Ectodermal cell (in vitro differentiated cells): ENCODE data around the gene TEX261.

Experiments used
- H3K27ac ChIP-seq: 2 replicates; pipeline ENCODE4 v1.7.0; 2013; ENCODE audit warnings: mild to moderate bottlenecking, low read depth, low read length; ENCODE audit not compliant: insufficient read depth, poor library complexity, severe bottlenecking
- H3K27me3 ChIP-seq: 2 replicates; pipeline ENCODE4 v1.7.0; 2013; ENCODE audit warnings: mild to moderate bottlenecking, low read length; ENCODE audit not compliant: insufficient read depth, control insufficient read depth, poor library complexity, severe bottlenecking
- H3K36me3 ChIP-seq: one replicate; pipeline ENCODE4 v1.7.0; 2013; ENCODE audit warnings: low read length; ENCODE audit not compliant: control insufficient read depth, insufficient read depth
- H3K4me1 ChIP-seq: one replicate; pipeline ENCODE4 v1.7.0; 2013; ENCODE audit warnings: low read length; ENCODE audit not compliant: control insufficient read depth, insufficient read depth
- H3K4me3 ChIP-seq: 2 replicates; pipeline ENCODE4 v1.7.0; 2013; ENCODE audit warnings: low read depth, low read length, control low read depth; ENCODE audit not compliant: insufficient read depth
- H3K9me3 ChIP-seq: 2 replicates; pipeline ENCODE4 v1.7.0; 2013; ENCODE audit warnings: mild to moderate bottlenecking, low read length, moderate library complexity; ENCODE audit not compliant: control insufficient read depth
- WGBS, 2 experiments: methylation state at CpG; one replicate each; pipeline ENCODE4 v1.1.7; 2013; ENCODE audit warnings: missing lambda C conversion rate in 2 of 2; 5-methylcytosine and 5-hydroxymethylcytosine counted together

Gene TEX261

GRCh38 chr2:70988726-70989648 lies 5.7 kb downstream of the TEX261 start:
- WGBS, 2 experiments: 89% methylated on average over 16 of the region's 16 CpGs

GRCh38 chr2:70988151-70988550 lies 6.5 kb downstream of the TEX261 start:
- no peak overlapping the region for H3K4me3 ChIP-seq
- no peaks in the 10 kb centered on the region for H3K27me3 ChIP-seq
- no peak overlapping the region for H3K27ac ChIP-seq
- no peaks in the 10 kb centered on the region for H3K9me3 ChIP-seq
- H3K4me1 ChIP-seq: peaks cover 6% of the 10 kb centered on the region
- WGBS, 2 experiments: 89 to 94% methylated on average over 4 of the region's 4 CpGs
- H3K36me3 ChIP-seq: peaks cover 9% of the 10 kb centered on the region

More at GRCh38 chr2:70988726-70989648, 5.7 kb downstream of the TEX261 start:
- Histone ChIP-seq H3K36me3 (peaks cover 9% of the 10 kb centered on the region), H3K9me3 (no peaks in the 10 kb centered on the region), H3K4me1 (peaks cover 14% of the 10 kb centered on the region), H3K27me3 (no peaks in the 10 kb centered on the region), H3K4me3 (no peak overlapping the region), H3K27ac (no peak overlapping the region)

DNA sequence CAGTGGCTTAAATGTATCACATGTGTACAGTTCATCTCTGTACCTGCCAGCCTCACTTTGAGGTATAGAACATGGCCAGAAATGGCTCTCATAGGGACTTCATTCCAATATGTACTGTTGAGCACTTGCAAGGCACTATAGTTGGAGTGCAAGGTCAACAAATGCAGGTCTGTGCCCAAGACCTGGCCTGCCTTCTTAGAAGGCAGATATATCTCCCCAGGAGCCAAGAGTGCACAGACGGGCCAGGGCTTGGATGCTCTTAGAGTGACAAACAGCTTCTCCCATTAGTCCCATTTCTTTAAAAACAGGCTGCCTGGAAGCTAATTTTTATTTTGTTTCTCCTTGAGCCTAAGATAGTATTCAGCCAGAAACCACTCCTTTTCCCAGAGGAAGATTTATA lies 7.3 kb downstream of the TEX261 start:
- H3K4me3 ChIP-seq: no peak overlapping the region
- no peak overlapping the region for H3K27ac ChIP-seq
- peaks cover 9% of the 10 kb centered on the region for H3K36me3 ChIP-seq
- no peaks in the 10 kb centered on the region for H3K27me3 ChIP-seq
- 0% methylated on average over 1 of the region's 1 CpG for WGBS, 2 experiments
- peaks cover 5% of the 10 kb centered on the region for H3K4me1 ChIP-seq
- no peaks in the 10 kb centered on the region for H3K9me3 ChIP-seq

- Histone ChIP-seq H3K36me3 (peaks cover 9% of the 10 kb centered on the region), H3K27ac (no peak overlapping the region), H3K4me1 (peaks cover 5% of the 10 kb centered on the region), H3K4me3 (no peak overlapping the region), H3K9me3 (no peaks in the 10 kb centered on the region), H3K27me3 (no peaks in the 10 kb centered on the region)
- 92 to 95% methylated on average over 4 of the region's 4 CpGs for WGBS, 2 experiments
These were observed 8.0 kb downstream of the TEX261 start for GRCh38 chr2:70986499-70987189.

- WGBS, 2 experiments: 92 to 95% methylated on average over 1 of the region's 1 CpG
- Histone ChIP-seq H3K4me3 (no peak overlapping the region), H3K27me3 (no peaks in the 10 kb centered on the region), H3K36me3 (peaks cover 9% of the 10 kb centered on the region), H3K4me1 (peaks cover 5% of the 10 kb centered on the region), H3K27ac (no peak overlapping the region), H3K9me3 (no peaks in the 10 kb centered on the region)
These were observed 8.7 kb downstream of the TEX261 start for GRCh38 chr2:70985956-70986355.

DNA sequence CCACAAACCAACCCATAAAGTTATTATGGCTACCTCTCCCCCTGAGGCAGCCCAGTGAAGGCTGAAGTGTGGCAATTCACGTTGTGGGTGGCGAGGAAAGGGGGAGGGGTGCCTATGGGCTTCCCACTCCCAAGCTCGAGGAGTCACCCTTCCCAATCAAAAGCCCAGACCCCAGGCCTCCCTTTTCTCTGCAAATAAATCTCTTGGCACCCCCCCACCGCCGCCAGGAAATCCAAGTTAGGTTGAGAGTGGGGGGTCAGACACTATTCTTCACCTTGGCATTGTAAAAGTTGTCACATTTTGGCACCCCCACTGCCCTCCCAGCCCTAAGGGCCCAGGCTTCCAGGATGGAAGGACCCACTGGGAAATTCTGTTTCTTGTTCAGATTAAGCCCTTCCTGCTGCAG lies 9.4 kb downstream of the TEX261 start:
- H3K27me3 ChIP-seq: no peaks in the 10 kb centered on the region
- no peak overlapping the region for H3K27ac ChIP-seq
- WGBS, 2 experiments: 73 to 74% methylated on average over 5 of the region's 5 CpGs
- no peak overlapping the region for H3K4me3 ChIP-seq
- H3K9me3 ChIP-seq: no peaks in the 10 kb centered on the region
- H3K36me3 ChIP-seq: peaks cover 9% of the 10 kb centered on the region
- peaks cover 5% of the 10 kb centered on the region for H3K4me1 ChIP-seq

GRCh38 chr2:70984576-70985282 lies 9.9 kb downstream of the TEX261 start:
- H3K4me3 ChIP-seq: no peak overlapping the region
- H3K4me1 ChIP-seq: peaks cover 5% of the 10 kb centered on the region
- 39% methylated on average over 32 of the region's 32 CpGs for WGBS, 2 experiments
- no peaks in the 10 kb centered on the region for H3K9me3 ChIP-seq
- no peak overlapping the region for H3K27ac ChIP-seq
- peaks cover 9% of the 10 kb centered on the region for H3K36me3 ChIP-seq
- H3K27me3 ChIP-seq: peaks cover 3% of the 10 kb centered on the region

GRCh38 chr2:70984228-70984575 lies 10.5 kb downstream of the TEX261 start:
- Histone ChIP-seq H3K4me3 (no peak overlapping the region), H3K27ac (no peak overlapping the region), H3K27me3 (peaks cover 8% of the 10 kb centered on the region), H3K9me3 (no peaks in the 10 kb centered on the region), H3K4me1 (peaks cover 5% of the 10 kb centered on the region), H3K36me3 (peaks cover 9% of the 10 kb centered on the region)
- 87 to 91% methylated on average over 3 of the region's 3 CpGs for WGBS, 2 experiments

DNA sequence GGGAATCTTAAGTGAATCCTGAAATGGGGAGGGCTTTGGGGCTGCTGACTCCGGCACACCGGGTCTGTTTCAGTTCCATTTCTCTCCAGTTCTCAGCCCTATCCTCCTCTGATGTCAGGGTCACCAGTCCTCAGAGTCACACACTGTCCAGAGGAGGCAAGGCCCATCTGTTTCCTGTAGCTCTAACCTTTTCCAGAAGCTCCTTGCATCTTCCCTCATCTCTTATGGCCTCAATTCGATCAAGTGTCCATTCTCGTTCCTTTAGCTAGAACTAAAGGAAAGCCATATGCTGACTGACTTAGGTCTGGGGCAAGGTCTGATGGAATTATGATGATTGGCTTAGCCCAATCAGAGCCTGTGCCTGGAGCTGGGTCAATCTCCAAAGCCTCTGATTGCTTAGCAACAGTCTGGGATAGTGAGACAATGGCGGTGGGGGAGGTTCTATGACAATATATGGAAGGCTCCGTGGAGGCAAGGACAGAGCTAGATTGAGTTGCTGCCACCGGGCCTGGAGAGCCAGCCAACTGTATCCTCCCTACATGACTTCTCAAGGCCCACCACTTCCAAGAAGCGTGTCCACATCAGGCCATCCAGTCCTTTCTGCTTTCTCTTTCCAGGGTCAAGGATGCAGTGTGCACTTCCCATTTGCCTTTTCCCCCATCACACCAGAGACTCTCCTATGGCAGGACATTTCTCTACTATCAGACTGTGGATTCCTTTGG lies 11.0 kb downstream of the TEX261 start:
- 93 to 94% methylated on average over 8 of the region's 8 CpGs for WGBS, 2 experiments

More for the DNA sequence above, 11.0 kb downstream of the TEX261 start:
- peaks cover 13% of the 10 kb centered on the region for H3K27me3 ChIP-seq
- H3K27ac ChIP-seq: no peak overlapping the region
- no peaks in the 10 kb centered on the region for H3K9me3 ChIP-seq
- H3K4me1 ChIP-seq: peaks cover 5% of the 10 kb centered on the region
- no peak overlapping the region for H3K4me3 ChIP-seq
- peaks cover 7% of the 10 kb centered on the region for H3K36me3 ChIP-seq
